T-helper 9 cell (primary cell): ENCODE data around the gene LRRC72.
"Not testable (repeated sequence)": the region's sequence is repeated elsewhere in the genome, so short reads cannot be mapped to it uniquely, and the experiment has no call there.

Experiments used
- DNase-seq: peaks from one replicate; pipeline ENCODE4 v3.0.0-alpha.2; 2020
- total RNA-seq, 2 donors: gene quantifications; one replicate each; lab custom pipeline; 2026; lab: John Stamatoyannopoulos, UW

LRRC72 gene
- 0 reads per million in 2 donors for total RNA-seq

DNA sequence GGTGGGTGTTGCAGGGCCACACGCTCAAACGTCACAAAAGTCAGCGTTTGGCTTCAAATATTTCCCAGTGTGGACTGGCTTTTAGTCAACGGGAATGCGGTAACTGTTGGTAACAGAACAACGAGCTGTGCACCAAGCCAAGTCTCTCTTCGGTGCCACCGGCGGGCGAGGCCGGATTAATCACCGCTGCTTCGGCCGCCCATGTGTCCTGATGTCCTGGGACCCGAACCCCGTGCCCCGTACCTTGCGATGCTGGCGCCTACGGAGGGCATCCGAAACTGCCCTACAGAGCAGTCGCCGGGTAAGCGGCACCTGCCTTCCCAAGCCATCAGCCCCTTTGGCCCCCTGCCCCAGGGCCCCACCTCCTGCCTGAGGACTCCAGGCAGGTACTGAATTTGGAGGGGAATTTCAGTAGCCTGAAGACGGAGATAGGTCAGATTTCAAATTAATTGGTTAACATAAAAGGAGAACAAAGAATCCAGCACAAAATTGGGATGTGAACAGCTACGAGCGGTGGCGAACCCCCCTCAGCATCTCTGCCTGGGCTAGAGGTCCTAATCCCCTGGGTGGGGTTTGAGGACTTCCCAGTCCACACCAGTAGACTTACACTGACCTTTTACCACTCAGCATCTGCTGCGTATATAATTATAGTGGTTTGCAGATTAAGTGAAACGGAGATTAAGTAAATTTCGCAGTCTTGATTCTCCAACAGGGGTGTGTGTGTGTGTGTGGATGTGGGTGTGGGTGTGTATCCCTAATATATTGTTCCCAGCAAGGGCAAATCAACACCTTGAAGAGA, at the start of gene LRRC72:
Gene LRRC72, plus strand, starts transcription at position 84 of the 799 bp plus-strand sequence. Its CDS starts 128 bp downstream, at position 212.
- DNase-seq: no peak

DNA sequence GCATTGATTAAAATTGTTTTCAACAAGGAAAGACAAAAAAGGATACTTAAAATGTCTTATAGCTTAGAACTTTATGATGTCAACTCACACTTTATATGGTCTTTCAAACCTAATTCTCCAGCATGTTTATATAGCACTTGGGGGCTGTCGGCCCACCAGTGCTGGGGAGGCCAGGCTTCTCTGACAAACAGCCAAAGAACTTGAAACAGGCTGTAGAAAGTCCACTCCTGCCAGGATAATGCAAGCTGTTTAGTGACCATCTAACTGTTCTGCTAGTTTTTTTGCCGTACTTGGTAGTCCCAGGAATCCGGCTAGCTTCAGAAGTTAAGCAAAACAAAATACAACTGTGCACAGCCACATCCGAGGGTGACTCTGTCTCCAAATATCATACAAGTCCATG, 47.5 kb upstream of the LRRC72 start:
- DNase-seq: no peak

DNA sequence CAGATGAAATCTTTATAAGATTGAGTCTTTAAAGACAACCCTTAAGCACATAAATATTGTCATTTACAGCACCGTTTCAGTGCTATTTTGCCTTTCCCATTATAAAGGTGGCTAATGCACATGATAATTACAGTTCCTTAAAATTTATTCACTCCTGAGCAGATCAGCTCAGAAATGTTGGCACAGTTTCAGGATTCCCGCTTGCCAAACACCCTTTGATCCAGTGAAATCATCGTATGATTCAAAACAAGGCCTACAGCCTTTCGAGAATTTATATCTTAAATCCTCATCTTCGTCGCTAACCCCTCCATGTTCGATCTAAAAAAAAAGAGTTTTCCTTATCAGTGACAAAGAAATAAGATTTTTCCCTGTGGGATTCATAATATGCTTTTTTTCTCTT, 47.0 kb upstream of the LRRC72 start:
- no peak for DNase-seq

GRCh38 chr7:16484453-16485158, 42.0 kb upstream of the LRRC72 start:
- no peak for DNase-seq

DNA sequence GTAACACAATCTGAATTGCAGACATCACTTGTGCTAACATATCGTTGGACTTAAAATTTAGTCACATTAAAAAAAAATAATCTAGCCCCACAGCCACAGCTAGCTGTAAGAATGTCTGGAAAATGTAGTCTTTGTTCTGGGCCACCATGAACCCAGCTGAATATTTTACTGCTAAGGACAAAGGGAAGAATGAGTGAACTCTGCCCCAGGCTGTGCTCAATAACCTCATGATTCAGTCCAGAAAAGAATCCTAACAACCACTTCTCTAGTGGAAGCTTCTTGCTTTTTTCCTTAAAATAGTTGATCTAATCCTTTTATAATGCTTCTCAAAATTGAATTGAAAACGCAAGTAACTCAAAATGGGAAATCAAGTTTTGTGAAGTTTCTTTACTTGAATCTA, 35.5 kb upstream of the LRRC72 start:
- DNase-seq: no peak

DNA sequence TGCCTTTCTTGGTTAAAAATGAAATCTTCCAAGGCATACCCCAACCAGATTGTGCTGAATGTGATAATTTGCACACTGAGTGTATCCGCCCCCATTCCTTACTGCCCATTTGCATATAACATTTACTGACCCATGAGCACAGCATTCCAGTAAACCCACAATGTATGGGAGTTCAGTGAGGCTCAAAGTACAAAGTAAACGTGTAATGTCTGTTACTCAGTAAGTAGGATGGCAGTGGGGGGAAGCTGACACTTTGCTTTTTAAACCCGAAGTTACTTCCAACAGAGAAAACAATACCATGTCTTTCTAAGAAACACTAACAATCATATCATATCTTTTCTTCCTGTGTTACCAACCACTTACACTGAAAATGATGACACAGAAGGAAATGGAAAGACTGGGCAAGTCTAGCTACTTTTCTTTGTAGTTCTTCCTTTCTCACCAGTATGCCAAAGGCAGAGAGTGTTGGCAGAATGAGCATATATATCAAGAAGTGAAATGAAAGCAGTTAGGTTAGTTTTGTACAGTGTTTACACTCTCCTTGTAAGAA, 34.0 kb upstream of the LRRC72 start:
- DNase-seq: no peak

GRCh38 chr7:16493266-16493665, 33.4 kb upstream of the LRRC72 start:
- DNase-seq: no peak

GRCh38 chr7:16494551-16494950, 32.1 kb upstream of the LRRC72 start:
- DNase-seq: no peak

- no peak for DNase-seq
Observed at GRCh38 chr7:16494955-16495719, 31.5 kb upstream of the LRRC72 start.

GRCh38 chr7:16498122-16498521, 28.5 kb upstream of the LRRC72 start:
- DNase-seq: no peak

DNA sequence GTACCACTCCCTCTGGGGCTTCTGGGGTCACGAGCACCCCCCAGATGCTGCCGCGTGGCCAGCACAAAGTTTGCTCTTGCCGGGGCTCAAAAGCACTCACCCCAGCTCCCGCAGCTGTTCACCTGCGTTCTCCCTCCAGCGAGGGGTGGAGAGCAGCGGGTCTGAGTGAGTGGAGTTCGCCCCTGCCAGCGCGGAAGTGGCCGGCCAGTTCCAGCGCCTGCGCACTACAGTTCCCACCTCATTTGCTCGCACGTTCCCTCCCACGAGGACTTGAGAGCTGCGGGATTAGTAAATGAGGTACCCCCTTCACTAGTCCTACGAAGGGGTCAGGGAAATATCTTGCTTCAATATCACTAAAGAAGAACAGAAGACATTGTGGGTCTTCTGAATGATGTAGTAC, 24.3 kb upstream of the LRRC72 start:
- no peak for DNase-seq

DNA sequence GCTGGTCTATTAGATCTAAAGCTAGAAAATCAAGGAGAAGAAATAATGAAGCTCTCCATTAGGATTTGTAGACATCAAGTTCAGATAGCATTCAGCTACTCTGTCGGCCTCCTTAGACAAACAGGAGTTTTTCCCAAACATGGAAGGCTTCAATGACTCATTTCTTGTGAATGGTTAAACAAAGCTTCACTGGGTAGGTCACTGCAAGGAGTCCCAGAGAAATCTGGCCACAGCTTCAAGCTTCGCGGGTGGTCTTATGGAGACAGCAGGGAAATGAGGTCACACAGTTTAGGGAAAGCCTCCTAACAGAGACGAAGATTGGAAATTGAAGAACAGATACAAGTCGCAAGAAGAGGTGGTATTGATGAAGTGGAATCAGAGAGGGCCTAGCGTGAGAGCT, 22.6 kb upstream of the LRRC72 start:
- DNase-seq: no peak

- DNase-seq: not testable (repeated sequence)
Observed at GRCh38 chr7:16506422-16506821, 20.2 kb upstream of the LRRC72 start.

- DNase-seq: no peak
Observed at GRCh38 chr7:16509829-16510228, 16.8 kb upstream of the LRRC72 start.

DNA sequence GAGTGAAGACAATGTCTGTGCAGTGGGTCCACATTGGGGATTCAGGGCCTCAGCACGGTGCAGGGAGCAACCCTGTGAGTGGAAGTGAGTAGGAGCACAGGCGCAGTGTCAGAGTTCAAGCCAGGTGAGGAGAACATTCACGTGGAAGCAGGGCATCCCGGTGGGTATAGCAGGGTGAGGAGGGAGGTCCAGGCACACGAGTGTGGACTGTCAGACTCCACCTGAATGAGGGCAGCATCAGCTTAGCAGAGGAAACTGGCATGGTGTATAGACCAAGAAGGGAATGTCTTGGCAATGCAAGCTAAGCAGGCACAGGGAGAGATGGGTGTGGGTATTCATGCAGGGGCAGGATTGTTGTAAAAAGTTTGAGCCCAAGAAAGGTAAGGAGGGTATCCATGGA, 15.3 kb upstream of the LRRC72 start:
- DNase-seq: no peak

- no peak for DNase-seq
Observed at GRCh38 chr7:16512097-16512496, 14.5 kb upstream of the LRRC72 start.

- DNase-seq: no peak
Observed at GRCh38 chr7:16514271-16514670, 12.4 kb upstream of the LRRC72 start.

DNA sequence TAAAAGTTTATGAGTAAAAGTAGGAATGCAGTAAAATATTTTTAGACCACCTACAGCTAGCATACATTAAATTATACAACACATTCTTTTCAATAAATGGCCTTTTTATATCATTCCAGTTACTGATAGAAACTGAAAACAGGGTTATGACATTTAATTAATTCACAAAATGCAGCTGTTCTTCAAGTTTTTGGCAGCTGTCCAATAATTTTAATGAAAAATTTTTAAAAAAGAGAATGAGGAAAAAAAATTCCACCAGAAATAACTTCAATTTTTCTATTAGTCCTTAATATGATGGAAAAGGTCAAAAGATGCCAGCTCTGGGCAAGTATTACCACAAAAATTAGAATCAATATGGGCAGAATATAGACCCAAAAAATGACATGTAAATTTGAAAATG, 11.9 kb upstream of the LRRC72 start:
- no peak for DNase-seq

- DNase-seq: no peak
Observed at GRCh38 chr7:16515785-16516685, 10.6 kb upstream of the LRRC72 start.

DNA sequence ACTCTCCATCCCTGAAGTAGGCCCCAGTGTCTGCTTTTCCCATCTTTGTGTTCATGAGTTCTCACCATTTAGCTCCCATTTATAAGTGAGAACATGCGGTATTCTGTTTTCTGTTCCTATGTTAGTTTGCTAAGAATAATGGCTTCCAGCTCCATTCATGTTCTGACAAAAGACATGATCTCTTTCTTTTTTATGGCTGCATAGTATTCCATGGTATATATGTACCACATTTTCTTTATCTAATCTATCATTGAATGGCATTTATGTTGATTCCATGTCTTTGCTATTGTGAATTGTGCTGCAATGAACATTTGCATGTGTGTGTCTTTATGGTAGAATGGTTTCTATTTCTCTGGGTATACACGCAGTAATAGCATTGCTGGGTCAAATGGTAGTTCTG, 6.6 kb upstream of the LRRC72 start:
- DNase-seq: not testable (repeated sequence)

- no peak for DNase-seq
Observed at GRCh38 chr7:16524332-16524731, 2.3 kb upstream of the LRRC72 start.

- no peak for DNase-seq
Observed at GRCh38 chr7:16528520-16528919, 1.9 kb downstream of the LRRC72 start.
